HepG2 (cell line): Measurements from ENCODE around the gene ZNF813. TPM values are rescaled to one million over a fixed set of nuclear protein-coding genes. Genes with fewer than 3 reads are reported as not detected.

ENCODE experiments used
- ATAC-seq: fragments of 200-7000 bp; cut with Tn5 transposase; 3 replicates; pipeline ENCODE4 v1.9.1; 2020; ENCODE audit warnings: mild to moderate bottlenecking, moderate library complexity
- BruUV-seq: library from RNA; stranded (reverse); fragments of 400-500 nt; replicated peaks from 2 replicates; lab custom pipeline; 2021; lab: Mats Ljungman, UMichigan
- CTCF ChIA-PET: fragments of 300-600 bp; formaldehyde crosslinking; extraction: SDS; loops from one replicate; lab custom pipeline; 2021; ENCODE audit warnings: low total read pairs, inconsistent platforms, low intra/inter-chr PET ratio; lab: Yijun Ruan, JAX
- POLR2A ChIA-PET: fragments of 350-600 bp; sonication (Branson Sonifier 250); formaldehyde crosslinking; loops from one replicate; lab custom pipeline; 2020; ENCODE audit warnings: antibody characterized with exemption, inconsistent platforms; lab: Yijun Ruan, JAX
- DNase-seq: peaks from one replicate; pipeline ENCODE4 v3.0.0-alpha.2; 2015; ENCODE audit warnings: low spot score
- FAIRE-seq: peaks from 3 replicates; lab custom pipeline; 2011; peaks lifted over from hg19 to GRCh38; lab: Jason Lieb, UNC
- H2AFZ ChIP-seq: one replicate; pipeline ENCODE4 v1.6.1; 2011; ENCODE audit warnings: low read length, inconsistent platforms
- H3K27ac ChIP-seq: fragments of 300-600 bp; 3 replicates; pipeline ENCODE4 v1.8.0; 2011; ENCODE audit warnings: mixed run types, mild to moderate bottlenecking, mixed read lengths, low read length, inconsistent platforms; ENCODE audit not compliant: insufficient read depth; ENCODE audit errors: extremely low read length
- H3K27me3 ChIP-seq, 2 experiments: fragments of 200-600 bp in 1 of 2; 2 replicates in 1 of 2; 3 replicates in 1 of 2; pipeline versions ENCODE4 v1.6.0 to v1.8.0; 2011; ENCODE audit warnings: low read length in 2 of 2, mild to moderate bottlenecking in 2 of 2, moderate library complexity in 2 of 2, inconsistent platforms in 1 of 2; ENCODE audit not compliant: insufficient read depth in 2 of 2, control insufficient read depth in 1 of 2
- H3K36me3 ChIP-seq, 2 experiments: fragments of 200-600 bp in 1 of 2; replicated peaks in 1 of 2; 2 replicates in 1 of 2; 3 replicates in 1 of 2; pipeline versions ENCODE4 v1.5.1 to v1.8.0; 2011; ENCODE audit warnings: low read length in 2 of 2, inconsistent platforms in 1 of 2; ENCODE audit not compliant: insufficient read depth in 2 of 2, control insufficient read depth in 1 of 2
- H3K4me1 ChIP-seq: 2 replicates; pipeline ENCODE4 v1.5.1; 2012; ENCODE audit warnings: low read length, inconsistent platforms; ENCODE audit not compliant: insufficient read depth
- H3K4me2 ChIP-seq: 2 replicates; pipeline ENCODE4 v1.6.0; 2011; ENCODE audit warnings: low read depth, low read length, inconsistent platforms
- H3K4me3 ChIP-seq, 3 experiments: fragments of 200-600 bp in 1 of 3; sonication (generic), shearing (Covaris generic) in 1 of 3; replicated peaks in 1 of 3; 2 replicates each; pipeline ENCODE4 v1.5.1; 2011 to 2016; ENCODE audit warnings: low read length in 3 of 3, inconsistent platforms in 2 of 3, low read depth in 2 of 3, mild to moderate bottlenecking in 2 of 3, control low read depth in 1 of 3, mixed read lengths in 1 of 3; ENCODE audit not compliant: insufficient read depth in 1 of 3
- H3K79me2 ChIP-seq: one replicate; pipeline ENCODE4 v1.6.1; 2011; ENCODE audit warnings: low read length, inconsistent platforms; ENCODE audit not compliant: insufficient read depth
- H3K9ac ChIP-seq: 2 replicates; pipeline ENCODE4 v1.6.0; 2011; ENCODE audit warnings: mild to moderate bottlenecking, low read depth, low read length, inconsistent platforms; ENCODE audit not compliant: insufficient read depth
- H3K9me3 ChIP-seq: 2 replicates; pipeline ENCODE4 v1.5.1; 2012; ENCODE audit warnings: mild to moderate bottlenecking, low read length
- H4K20me1 ChIP-seq: 2 replicates; pipeline ENCODE4 v1.6.0; 2011; ENCODE audit warnings: inconsistent platforms, mild to moderate bottlenecking, low read length, moderate library complexity; ENCODE audit not compliant: insufficient read depth
- EHMT2 ChIP-seq: fragments of 200-600 bp; sonication (generic); IDR thresholded peaks from 2 replicates; pipeline ENCODE4 v1.7.0; 2017; ENCODE audit warnings: antibody characterized with exemption, low read depth, low read length, borderline replicate concordance
- GABPA ChIP-seq, 2 experiments: IDR thresholded peaks; 2 replicates each; pipeline ENCODE4 v1.6.1; 2011 to 2016; ENCODE audit warnings: low read depth in 2 of 2, low read length in 1 of 2, missing biosample characterization in 1 of 2, missing genetic modification characterization in 1 of 2
- HNF4G ChIP-seq, 2 experiments: sonication (generic) in 1 of 2; formaldehyde crosslinking in 1 of 2; IDR thresholded peaks; 2 replicates each; pipeline versions ENCODE4 v1.4.0 to v1.6.1; 2011 to 2020; ENCODE audit warnings: borderline replicate concordance in 2 of 2, low read depth in 2 of 2, mild to moderate bottlenecking in 2 of 2, low read length in 1 of 2, missing genetic modification reagents in 1 of 2, moderate library complexity in 1 of 2
- ISL2 ChIP-seq: sonication (generic); formaldehyde crosslinking; IDR thresholded peaks from 2 replicates; pipeline ENCODE4 v1.5.0; 2020; ENCODE audit warnings: missing genetic modification reagents
- KDM1A ChIP-seq: IDR thresholded peaks from 2 replicates; pipeline ENCODE4 v1.6.1; 2016; ENCODE audit warnings: missing compliant biosample characterization
- ZFP36L1 ChIP-seq: sonication (generic); formaldehyde crosslinking; IDR thresholded peaks from 2 replicates; pipeline ENCODE4 v1.8.0; 2022; ENCODE audit warnings: mild to moderate bottlenecking, missing genetic modification reagents, moderate library complexity
- ZFP37 ChIP-seq: sonication (generic); formaldehyde crosslinking; IDR thresholded peaks from 2 replicates; pipeline ENCODE4 v1.4.0; 2020; ENCODE audit warnings: missing genetic modification reagents, borderline replicate concordance
- ZFP90 ChIP-seq: sonication (generic); formaldehyde crosslinking; IDR thresholded peaks from 2 replicates; pipeline ENCODE4 v1.8.0; 2022; ENCODE audit warnings: missing genetic modification reagents, mild to moderate bottlenecking, inconsistent platforms, borderline replicate concordance
- ZFX ChIP-seq: sonication (generic); formaldehyde crosslinking; IDR thresholded peaks from 2 replicates; pipeline ENCODE4 v1.4.0; 2020; ENCODE audit warnings: mild to moderate bottlenecking, low read depth, missing genetic modification reagents, moderate library complexity
- ZNF292 ChIP-seq: sonication (generic); formaldehyde crosslinking; IDR thresholded peaks from 2 replicates; pipeline ENCODE4 v1.8.1; 2022; ENCODE audit warnings: mild to moderate bottlenecking, low read depth, missing genetic modification reagents, borderline replicate concordance
- ZNF614 ChIP-seq: IDR thresholded peaks from 2 replicates; pipeline ENCODE4 v1.6.1; 2018; ENCODE audit warnings: missing biosample characterization, missing genetic modification reagents, inconsistent platforms, borderline replicate concordance
- ZNF7 ChIP-seq: IDR thresholded peaks from 2 replicates; pipeline ENCODE4 v1.6.1; 2016; ENCODE audit warnings: missing biosample characterization, missing genetic modification reagents
- WGBS: methylation state at CpG from one replicate; pipeline ENCODE4 v1.1.6; 2017; ENCODE audit warnings: low lambda C conversion rate; 5-methylcytosine and 5-hydroxymethylcytosine counted together
- in situ Hi-C: cut with HindIII; loops from 2 replicates; pipeline ENCODE4 v1.10.0; 2017; ENCODE audit warnings: low pct_unique_long_range_greater_than_20kb; ENCODE audit not compliant: extremely low pct_ligation_motif_present
- intact Hi-C: fragments of 100-400 bp; cut with micrococcal nuclease; formaldehyde crosslinking; loops from one replicate; pipeline ENCODE4 v1.10.0; 2022; ENCODE audit not compliant: unreplicated experiment
- polyA plus RNA-seq, 8 experiments: library from polyadenylated mRNA; depleted of rRNA in 3 of 8; stranded (reverse) in 7 of 8; unstranded in 1 of 8; fragments of >200 nt; fragmentation: Illumina TruSeq in 4 of 8; extraction: Trizol in 4 of 8; gene quantifications; 2 replicates each; pipeline versions ENCODE4 v1.2.1 to v1.2.3, GENCODE V29; 2011 to 2016; ENCODE audit warnings: low read depth in 4 of 8, missing spikeins in 1 of 8, mixed read lengths in 1 of 8; ENCODE audit not compliant: insufficient read depth in 1 of 8
- total RNA-seq, 5 experiments: library from RNA; depleted of rRNA; stranded (reverse); fragments of >200 nt; fragmentation: Illumina TruSeq; extraction: Trizol; gene quantifications; 2 replicates each; pipeline ENCODE4 v1.2.3, GENCODE V29; 2016; ENCODE audit warnings: low read depth in 1 of 5
- TF ChIP-seq, protein P1 (sequence below): sonication (generic); formaldehyde crosslinking; IDR thresholded peaks from 2 replicates; pipeline ENCODE4 v1.4.0; 2020; ENCODE audit warnings: missing genetic modification reagents
- TF ChIP-seq, protein P2 (sequence below): sonication (generic); formaldehyde crosslinking; IDR thresholded peaks from 2 replicates; pipeline ENCODE4 v1.8.1; 2023; ENCODE audit warnings: mild to moderate bottlenecking, missing genetic modification reagents
- TF ChIP-seq, protein P3 (sequence below): sonication (generic); formaldehyde crosslinking; IDR thresholded peaks from 2 replicates; pipeline ENCODE4 v1.5.1; 2020; ENCODE audit warnings: mild to moderate bottlenecking, moderate library complexity, missing genetic modification reagents
- TF ChIP-seq, protein P4 (sequence below): sonication (generic); formaldehyde crosslinking; IDR thresholded peaks from 2 replicates; pipeline ENCODE4 v1.8.1; 2023; ENCODE audit warnings: mild to moderate bottlenecking, moderate library complexity, missing genetic modification reagents

ZNF813 gene
- total and polyA plus RNA-seq, 2 of the 13 experiments (the other 11 are each of a cell fraction or from before 2014, with no cell fraction given) = 2.1 to 8.9 TPM

DNA sequence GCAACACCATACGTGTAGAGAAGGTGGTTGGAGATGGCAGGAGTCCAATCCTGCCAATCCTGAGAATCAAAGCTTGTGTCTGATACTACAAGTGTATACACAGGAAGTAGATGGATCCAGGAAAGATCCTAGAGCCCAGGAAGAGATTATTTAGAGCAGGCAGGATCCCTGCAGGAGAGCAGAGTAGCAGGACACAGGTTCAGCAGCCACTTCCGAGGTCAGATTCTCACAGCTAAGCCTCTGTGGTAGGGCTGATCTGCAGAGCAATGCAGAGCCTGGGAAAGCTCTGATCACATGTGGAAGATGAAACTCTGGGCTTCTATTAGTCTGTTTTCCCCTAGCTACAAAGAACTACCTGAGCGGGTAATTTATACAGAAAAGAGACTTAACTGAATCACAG is 41.9 kb downstream of the ZNF813 start:
- peaks cover 68% of the 10 kb centered on the region for H3K4me1 ChIP-seq
- DNase-seq (no peak), ATAC-seq (no peak), FAIRE-seq (no peak)
- no peak overlapping the region for H3K4me3 ChIP-seq
- no peaks in the 10 kb centered on the region for H3K9me3 ChIP-seq
- no peaks in the 10 kb centered on the region for H4K20me1 ChIP-seq
- intact Hi-C loops (loop anchor here (2.0 kb wide), 1 partner anchor 79 kb away; the partner anchor contains the start of gene ZNF761), in situ Hi-C loops (no loop called here)
- H3K79me2 ChIP-seq = peaks cover 2% of the 10 kb centered on the region
- H3K4me2 ChIP-seq = no peak overlapping the region
- no peaks in the 10 kb centered on the region for H3K36me3 ChIP-seq
- H3K27me3 ChIP-seq = no peaks in the 10 kb centered on the region
- 47% methylated on average over 2 of the region's 3 CpGs for WGBS
- no peak overlapping the region for H2AFZ ChIP-seq
- H3K27ac ChIP-seq = peak overlapping the region; percentile 96
- ChIA-PET POLR2A (interaction anchor here (1.5 kb wide), 1 partner anchor 11 kb away, joined by 5 read pairs; no protein-coding TSS in a partner anchor), CTCF (no interaction called here)
- H3K9ac ChIP-seq = no peak overlapping the region
- no TSS peak for BruUV-seq
- no peak for TF ChIP-seq EHMT2
- no peak for TF ChIP-seq ZNF292 (CRISPR knock-in tag)
- TF ChIP-seq ZFP90 (CRISPR knock-in tag) = no peak
- TF ChIP-seq ZNF7 (CRISPR knock-in tag) = peak; percentile 59
- no peak for TF ChIP-seq GABPA (IDR thresholded peaks at IDR 0.05; ENCODE audit: low read depth, low read length)
- peak; percentile 31; the same call in 1 of the 2 replicates for TF ChIP-seq GABPA (CRISPR knock-in tag; IDR thresholded peaks at IDR 0.05; ENCODE audit: low read depth)
- no peak for TF ChIP-seq ZFP37 (CRISPR knock-in tag)
- TF ChIP-seq, protein P1, sequence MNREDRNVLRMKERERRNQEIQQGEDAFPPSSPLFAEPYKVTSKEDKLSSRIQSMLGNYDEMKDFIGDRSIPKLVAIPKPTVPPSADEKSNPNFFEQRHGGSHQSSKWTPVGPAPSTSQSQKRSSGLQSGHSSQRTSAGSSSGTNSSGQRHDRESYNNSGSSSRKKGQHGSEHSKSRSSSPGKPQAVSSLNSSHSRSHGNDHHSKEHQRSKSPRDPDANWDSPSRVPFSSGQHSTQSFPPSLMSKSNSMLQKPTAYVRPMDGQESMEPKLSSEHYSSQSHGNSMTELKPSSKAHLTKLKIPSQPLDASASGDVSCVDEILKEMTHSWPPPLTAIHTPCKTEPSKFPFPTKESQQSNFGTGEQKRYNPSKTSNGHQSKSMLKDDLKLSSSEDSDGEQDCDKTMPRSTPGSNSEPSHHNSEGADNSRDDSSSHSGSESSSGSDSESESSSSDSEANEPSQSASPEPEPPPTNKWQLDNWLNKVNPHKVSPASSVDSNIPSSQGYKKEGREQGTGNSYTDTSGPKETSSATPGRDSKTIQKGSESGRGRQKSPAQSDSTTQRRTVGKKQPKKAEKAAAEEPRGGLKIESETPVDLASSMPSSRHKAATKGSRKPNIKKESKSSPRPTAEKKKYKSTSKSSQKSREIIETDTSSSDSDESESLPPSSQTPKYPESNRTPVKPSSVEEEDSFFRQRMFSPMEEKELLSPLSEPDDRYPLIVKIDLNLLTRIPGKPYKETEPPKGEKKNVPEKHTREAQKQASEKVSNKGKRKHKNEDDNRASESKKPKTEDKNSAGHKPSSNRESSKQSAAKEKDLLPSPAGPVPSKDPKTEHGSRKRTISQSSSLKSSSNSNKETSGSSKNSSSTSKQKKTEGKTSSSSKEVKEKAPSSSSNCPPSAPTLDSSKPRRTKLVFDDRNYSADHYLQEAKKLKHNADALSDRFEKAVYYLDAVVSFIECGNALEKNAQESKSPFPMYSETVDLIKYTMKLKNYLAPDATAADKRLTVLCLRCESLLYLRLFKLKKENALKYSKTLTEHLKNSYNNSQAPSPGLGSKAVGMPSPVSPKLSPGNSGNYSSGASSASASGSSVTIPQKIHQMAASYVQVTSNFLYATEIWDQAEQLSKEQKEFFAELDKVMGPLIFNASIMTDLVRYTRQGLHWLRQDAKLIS (CRISPR knock-in tag) = no peak
- no peak for TF ChIP-seq ZNF614 (CRISPR knock-in tag)
- TF ChIP-seq, protein P2, sequence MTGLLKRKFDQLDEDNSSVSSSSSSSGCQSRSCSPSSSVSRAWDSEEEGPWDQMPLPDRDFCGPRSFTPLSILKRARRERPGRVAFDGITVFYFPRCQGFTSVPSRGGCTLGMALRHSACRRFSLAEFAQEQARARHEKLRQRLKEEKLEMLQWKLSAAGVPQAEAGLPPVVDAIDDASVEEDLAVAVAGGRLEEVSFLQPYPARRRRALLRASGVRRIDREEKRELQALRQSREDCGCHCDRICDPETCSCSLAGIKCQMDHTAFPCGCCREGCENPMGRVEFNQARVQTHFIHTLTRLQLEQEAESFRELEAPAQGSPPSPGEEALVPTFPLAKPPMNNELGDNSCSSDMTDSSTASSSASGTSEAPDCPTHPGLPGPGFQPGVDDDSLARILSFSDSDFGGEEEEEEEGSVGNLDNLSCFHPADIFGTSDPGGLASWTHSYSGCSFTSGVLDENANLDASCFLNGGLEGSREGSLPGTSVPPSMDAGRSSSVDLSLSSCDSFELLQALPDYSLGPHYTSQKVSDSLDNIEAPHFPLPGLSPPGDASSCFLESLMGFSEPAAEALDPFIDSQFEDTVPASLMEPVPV (CRISPR knock-in tag) = no peak
- no peak for TF ChIP-seq HNF4G (IDR thresholded peaks at IDR 0.05; ENCODE audit: borderline replicate concordance, low read depth, low read length)
- no peak for TF ChIP-seq HNF4G (CRISPR knock-in tag; IDR thresholded peaks at IDR 0.05; ENCODE audit: borderline replicate concordance, low read depth)
- TF ChIP-seq, protein P3, sequence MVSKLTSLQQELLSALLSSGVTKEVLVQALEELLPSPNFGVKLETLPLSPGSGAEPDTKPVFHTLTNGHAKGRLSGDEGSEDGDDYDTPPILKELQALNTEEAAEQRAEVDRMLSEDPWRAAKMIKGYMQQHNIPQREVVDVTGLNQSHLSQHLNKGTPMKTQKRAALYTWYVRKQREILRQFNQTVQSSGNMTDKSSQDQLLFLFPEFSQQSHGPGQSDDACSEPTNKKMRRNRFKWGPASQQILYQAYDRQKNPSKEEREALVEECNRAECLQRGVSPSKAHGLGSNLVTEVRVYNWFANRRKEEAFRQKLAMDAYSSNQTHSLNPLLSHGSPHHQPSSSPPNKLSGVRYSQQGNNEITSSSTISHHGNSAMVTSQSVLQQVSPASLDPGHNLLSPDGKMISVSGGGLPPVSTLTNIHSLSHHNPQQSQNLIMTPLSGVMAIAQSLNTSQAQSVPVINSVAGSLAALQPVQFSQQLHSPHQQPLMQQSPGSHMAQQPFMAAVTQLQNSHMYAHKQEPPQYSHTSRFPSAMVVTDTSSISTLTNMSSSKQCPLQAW = 0 out of 2 replicates have a peak, but pooled peaks have one; percentile 8
- no peak for TF ChIP-seq ISL2 (CRISPR knock-in tag)
- TF ChIP-seq ZFX (CRISPR knock-in tag) = no peak
- TF ChIP-seq, protein P4, sequence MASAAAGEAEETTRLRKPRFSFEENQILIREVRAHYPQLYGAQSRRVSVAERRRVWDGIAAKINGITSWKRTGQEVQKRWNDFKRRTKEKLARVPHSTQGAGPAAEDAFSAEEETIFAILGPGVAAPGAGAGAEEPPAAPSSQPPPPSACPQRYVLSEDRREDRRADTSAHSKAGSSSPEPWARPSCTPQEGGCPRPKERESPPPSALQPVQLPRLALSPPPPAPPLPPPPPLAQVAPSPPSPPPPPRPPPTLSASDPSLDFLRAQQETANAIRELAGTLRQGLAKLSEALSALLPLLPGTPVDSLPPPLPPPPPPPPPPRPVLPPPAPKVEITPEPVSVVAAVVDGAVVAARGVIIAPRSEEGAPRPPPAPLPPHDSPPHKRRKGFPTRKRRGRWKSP = no peak
- TF ChIP-seq KDM1A (CRISPR knock-in tag) = no peak
- no peak for TF ChIP-seq ZFP36L1 (CRISPR knock-in tag)
